ENCODE measurements around the gene RAB25. TPM values are rescaled to one million over a fixed set of nuclear protein-coding genes. Genes with fewer than 3 reads are reported as not detected.
A peak's percentile ranks its signal among the peaks of the same experiment; 100 is the strongest.

Gene RAB25
- total and polyA plus RNA-seq, 2 of the 13 experiments (the other 11 are each of a cell fraction or from before 2014, with no cell fraction given): 0.20 to 0.22 TPM

- TF ChIP-seq NR2F2 (IDR thresholded peaks at IDR 0.05; ENCODE audit: borderline replicate concordance, low read depth) (peak; percentile 100), RNF219 (CRISPR knock-in tag; IDR thresholded peaks at IDR 0.05) (no peak; the same call in 1 of the 2 replicates), CHD4 (IDR thresholded peaks at IDR 0.05; ENCODE audit: borderline replicate concordance, low read length) (peak; percentile 80; the same call in 1 of the 2 replicates), FOXP4 (CRISPR knock-in tag; IDR thresholded peaks at IDR 0.05) (peak; percentile 97), MXI1 (IDR thresholded peaks at IDR 0.05; ENCODE audit: borderline replicate concordance, low read depth, low read length) (peak; percentile 54; the same call in 1 of the 3 replicates), THAP8 (CRISPR knock-in tag; IDR thresholded peaks at IDR 0.05; ENCODE audit: borderline replicate concordance) (no peak), NFKB2 (CRISPR knock-in tag; IDR thresholded peaks at IDR 0.05; ENCODE audit: borderline replicate concordance) (no peak), ZHX1 (CRISPR knock-in tag; IDR thresholded peaks at IDR 0.05; ENCODE audit: low read depth) (peak; percentile 84; the same call in 1 of the 2 replicates), STAG1 (CRISPR knock-in tag; IDR thresholded peaks at IDR 0.05) (no peak), KLF13 (CRISPR knock-in tag; IDR thresholded peaks at IDR 0.05) (no peak), ZNF800 (CRISPR knock-in tag; IDR thresholded peaks at IDR 0.05) (0 out of 2 replicates have a peak, but pooled peaks have one; percentile 52), ZNF788 (CRISPR knock-in tag; IDR thresholded peaks at IDR 0.05; ENCODE audit: borderline replicate concordance) (peak; percentile 67; the same call in 1 of the 2 replicates), ZFP37 (CRISPR knock-in tag; IDR thresholded peaks at IDR 0.05; ENCODE audit: borderline replicate concordance) (no peak), RFXAP (CRISPR knock-in tag; IDR thresholded peaks at IDR 0.05; ENCODE audit: borderline replicate concordance) (peak; percentile 34; the same call in 1 of the 2 replicates), CREB1 (IDR thresholded peaks at IDR 0.05) (0 out of 2 replicates have a peak, but pooled peaks have one; percentile 32), CREB1 (CRISPR knock-in tag; IDR thresholded peaks at IDR 0.05) (peak; percentile 84), ZIK1 (CRISPR knock-in tag; IDR thresholded peaks at IDR 0.05; ENCODE audit: borderline replicate concordance, low read depth) (no peak), ZBTB42 (CRISPR knock-in tag; IDR thresholded peaks at IDR 0.05) (no peak), ZNF576 (CRISPR knock-in tag; IDR thresholded peaks at IDR 0.05) (no peak), ZNF253 (CRISPR knock-in tag; IDR thresholded peaks at IDR 0.05; ENCODE audit: borderline replicate concordance) (no peak)
Observed at GRCh38 chr1:156086256-156086662, 25.3 kb downstream of the RAB25 start (continued).
